Panc1 (cell line): ENCODE data around the gene OTUB1. TPM values are rescaled to one million over a fixed set of nuclear protein-coding genes. Genes with fewer than 3 reads are reported as not detected.

Experiments used
- ATAC-seq: fragments of 200-7000 bp; cut with Tn5 transposase; 2 replicates; pipeline ENCODE4 v1.9.1; 2020; ENCODE audit warnings: mild to moderate bottlenecking, moderate library complexity
- BruUV-seq: library from RNA; stranded (reverse); fragments of 400-500 nt; replicated peaks from 2 replicates; lab custom pipeline; 2021; lab: Mats Ljungman, UMichigan
- CTCF ChIA-PET: fragments of 300-600 bp; sonication (Branson Sonifier 250); formaldehyde crosslinking; loops from one replicate; lab custom pipeline; 2022; ENCODE audit warnings: antibody characterized with exemption; lab: Charles Lee
- POLR2A ChIA-PET: fragments of 300-600 bp; sonication (Branson Sonifier 250); formaldehyde crosslinking; loops from one replicate; lab custom pipeline; 2022; ENCODE audit warnings: antibody characterized with exemption; lab: Charles Lee
- DNase-seq: peaks from one replicate; pipeline ENCODE4 v3.0.0-alpha.2; 2010; ENCODE audit warnings: low read depth, low spot score
- H3K27ac ChIP-seq: 2 replicates; pipeline ENCODE4 v1.5.1; 2011; ENCODE audit warnings: mild to moderate bottlenecking, low read length, inconsistent platforms
- H3K27me3 ChIP-seq: fragments of 200-500 bp; sonication (Bioruptor generic); 2 replicates; pipeline ENCODE4 v1.6.0; 2014; ENCODE audit warnings: low read length, inconsistent platforms; ENCODE audit not compliant: control insufficient read depth, insufficient read depth
- H3K36me3 ChIP-seq: fragments of 200-500 bp; sonication (Bioruptor generic); 2 replicates; pipeline ENCODE4 v1.5.1; 2014; ENCODE audit warnings: inconsistent platforms, mild to moderate bottlenecking, low read length, moderate library complexity; ENCODE audit not compliant: control insufficient read depth, insufficient read depth
- H3K4me1 ChIP-seq: 2 replicates; pipeline ENCODE4 v1.5.1; 2011; ENCODE audit warnings: inconsistent platforms, mild to moderate bottlenecking, low read length, moderate library complexity; ENCODE audit not compliant: control insufficient read depth, insufficient read depth
- H3K4me3 ChIP-seq, 2 experiments: 2 replicates each; pipeline ENCODE4 v1.5.1; 2011 to 2012; ENCODE audit warnings: low read depth in 2 of 2, low read length in 2 of 2, mild to moderate bottlenecking in 2 of 2, inconsistent platforms in 1 of 2, moderate library complexity in 1 of 2
- H3K9me3 ChIP-seq: fragments of 200-500 bp; sonication (Bioruptor generic); 2 replicates; pipeline ENCODE4 v1.5.1; 2014; ENCODE audit warnings: low read depth, mild to moderate bottlenecking, inconsistent platforms, low read length, moderate library complexity; ENCODE audit not compliant: control insufficient read depth, insufficient read depth
- CTCF ChIP-seq: fragments of 450-650 bp; IDR thresholded peaks from 2 replicates; pipeline ENCODE4 v1.5.1; 2017; ENCODE audit warnings: mild to moderate bottlenecking
- POLR2AphosphoS5 ChIP-seq: IDR thresholded peaks from 2 replicates; pipeline ENCODE4 v1.6.1; 2012; ENCODE audit warnings: mild to moderate bottlenecking, low read depth, low read length, moderate library complexity
- REST ChIP-seq, 2 experiments: IDR thresholded peaks; 2 replicates each; pipeline ENCODE4 v1.6.1; 2011 to 2012; ENCODE audit warnings: low read depth in 2 of 2, control low read depth in 1 of 2, low read length in 1 of 2, mild to moderate bottlenecking in 1 of 2, moderate library complexity in 1 of 2; ENCODE audit not compliant: insufficient read depth in 1 of 2
- SIN3A ChIP-seq: IDR thresholded peaks from 2 replicates; pipeline ENCODE4 v1.6.1; 2012; ENCODE audit warnings: low read depth, mild to moderate bottlenecking, low read length, moderate library complexity, borderline replicate concordance; ENCODE audit not compliant: insufficient read depth
- TCF7L2 ChIP-seq: IDR thresholded peaks from 2 replicates; pipeline ENCODE4 v1.6.1; 2011; ENCODE audit warnings: mild to moderate bottlenecking, low read depth, low read length, inconsistent platforms
- in situ Hi-C: cut with HindIII; loops from 2 replicates; pipeline ENCODE4 v1.10.0; 2016; ENCODE audit warnings: low sequenced_read_pairs, low pct_unique_long_range_greater_than_20kb
- intact Hi-C: fragments of 100-400 bp; cut with micrococcal nuclease; formaldehyde crosslinking; loops from one replicate; pipeline ENCODE4 v1.10.0; 2022; ENCODE audit not compliant: unreplicated experiment
- total RNA-seq: library from RNA; stranded (reverse); gene quantifications from one replicate; pipeline ENCODE4 v1.2.1, GENCODE V29; 2021; ENCODE audit not compliant: unreplicated experiment

Gene OTUB1
- total RNA-seq, 1 experiment from 2014 or later, result 118 TPM

GRCh38 chr11:64022125-64022784 is 36.0 kb downstream of the OTUB1 start:
- CTCF ChIA-PET, result interaction anchor here (0.6 to 0.7 kb wide), 2 partner anchors 18 to 165 kb away, joined by 4 to 7 read pairs; no protein-coding TSS in a partner anchor
- peaks cover 14% of the 10 kb centered on the region for H3K4me1 ChIP-seq
- DNase-seq (no peak), ATAC-seq (no peak)
- no peak for TF ChIP-seq TCF7L2
- no peak for TF ChIP-seq CTCF
- no peak for TF ChIP-seq REST (IDR thresholded peaks at IDR 0.05; ENCODE audit: insufficient read depth in 1 of 2, low read depth in 2 of 2, low read length in 1 of 2)
- TF ChIP-seq POLR2AphosphoS5, result no peak
- no peak for TF ChIP-seq SIN3A
- POLR2A ChIA-PET, result interaction anchor here (0.7 kb wide), 1 partner anchor 11 kb away, joined by 7 read pairs; no protein-coding TSS in a partner anchor
- H3K36me3 ChIP-seq, result no peaks in the 10 kb centered on the region
- intact Hi-C loops, result no loop called here
- no TSS peak for BruUV-seq
- H3K27ac ChIP-seq, result no peak overlapping the region
- in situ Hi-C loops, result no loop called here
- H3K27me3 ChIP-seq, result no peaks in the 10 kb centered on the region
- no peak overlapping the region for H3K4me3 ChIP-seq
- no peaks in the 10 kb centered on the region for H3K9me3 ChIP-seq

- no peaks in the 10 kb centered on the region for H3K27me3 ChIP-seq
- intact Hi-C loops, result no loop called here
- H3K4me3 ChIP-seq, result no peak overlapping the region
- POLR2A ChIA-PET, result no interaction called here
- DNase-seq (no peak), ATAC-seq (no peak)
- peaks cover 2% of the 10 kb centered on the region; the same call in 1 of the 2 replicates for H3K4me1 ChIP-seq
- H3K9me3 ChIP-seq, result no peaks in the 10 kb centered on the region
- H3K27ac ChIP-seq, result no peak overlapping the region
- in situ Hi-C loops, result no loop called here
- TF ChIP-seq TCF7L2 (no peak), CTCF (no peak), REST (IDR thresholded peaks at IDR 0.05; ENCODE audit: insufficient read depth in 1 of 2, low read depth in 2 of 2, low read length in 1 of 2) (no peak), POLR2AphosphoS5 (no peak), SIN3A (no peak)
- no peaks in the 10 kb centered on the region for H3K36me3 ChIP-seq
- CTCF ChIA-PET, result no interaction called here
- BruUV-seq, result no TSS peak
Measured at GRCh38 chr11:64023712-64024710, 37.8 kb downstream of the OTUB1 start.
